ENCODE data around the gene TMEM163. TPM values are rescaled to one million over a fixed set of nuclear protein-coding genes. Genes with fewer than 3 reads are reported as not detected.
A peak's percentile ranks its signal among the peaks of the same experiment; 100 is the strongest.

The TMEM163 gene
- total and polyA plus RNA-seq, 8 donors, result 14.8 to 30.5 (median 20.5) TPM

GRCh38 chr2:134745546-134745945, 26.7 kb upstream of the TMEM163 start:
- H3K4me3 ChIP-seq, result no peak overlapping the region
- no peak for TF ChIP-seq CTCF (IDR thresholded peaks at IDR 0.05)
- intact Hi-C loops (cut with DNase I), result no loop called here
- ATAC-seq (peak in 1 of 4 donors; percentile 53), DNase-seq (no peak), FAIRE-seq (no peak)
- no peaks in the 10 kb centered on the region for H3K9me3 ChIP-seq
- H3K36me3 ChIP-seq, result no peaks in the 10 kb centered on the region
- H3K4me1 ChIP-seq, result no peaks in the 10 kb centered on the region
- no peak overlapping the region for H3K27ac ChIP-seq
- WGBS, 2 donors, result 90 to 93% methylated on average over 4 of the region's 4 CpGs
- H3K27me3 ChIP-seq, result no peaks in the 10 kb centered on the region

GRCh38 chr2:134745023-134745422, 26.2 kb upstream of the TMEM163 start:
- no peak for FAIRE-seq
- intact Hi-C loops (cut with DNase I), result no loop called here

GRCh38 chr2:134739879-134740301, 21.1 kb upstream of the TMEM163 start:
- peak in 1 of 6 donors; percentile 41 for DNase-seq
- H3K27me3 ChIP-seq, result no peaks in the 10 kb centered on the region
- no peak for TF ChIP-seq CTCF (IDR thresholded peaks at IDR 0.05)
- H3K9me3 ChIP-seq, result no peaks in the 10 kb centered on the region
- H3K36me3 ChIP-seq, result no peaks in the 10 kb centered on the region
- H3K4me3 ChIP-seq, result no peak overlapping the region
- peak in 3 of 4 donors; percentile 25 to 81 (median 76) for ATAC-seq
- intact Hi-C loops (cut with DNase I), result no loop called here
- H3K4me1 ChIP-seq, result no peaks in the 10 kb centered on the region
- WGBS, 2 donors, result 76 to 85% methylated on average over 6 of the region's 6 CpGs
- no peak overlapping the region for H3K27ac ChIP-seq
- no peak for FAIRE-seq

More at GRCh38 chr2:134745023-134745422, 26.2 kb upstream of the TMEM163 start:
- DNase-seq (no peak), ATAC-seq (no peak)
- Histone ChIP-seq H3K36me3 (no peaks in the 10 kb centered on the region), H3K27me3 (no peaks in the 10 kb centered on the region), H3K4me1 (no peaks in the 10 kb centered on the region), H3K9me3 (no peaks in the 10 kb centered on the region), H3K27ac (no peak overlapping the region), H3K4me3 (no peak overlapping the region)
- no peak for TF ChIP-seq CTCF (IDR thresholded peaks at IDR 0.05)

- H3K36me3 ChIP-seq, result no peaks in the 10 kb centered on the region
- WGBS, 2 donors, result 89 to 97% methylated on average over 1 of the region's 1 CpG
- DNase-seq, result no peak
- intact Hi-C loops (cut with DNase I), result no loop called here
- no peaks in the 10 kb centered on the region for H3K9me3 ChIP-seq
- H3K27me3 ChIP-seq, result no peaks in the 10 kb centered on the region
- H3K4me1 ChIP-seq, result no peaks in the 10 kb centered on the region
- ATAC-seq, result no peak
- no peak for TF ChIP-seq CTCF (IDR thresholded peaks at IDR 0.05)
- no peak for FAIRE-seq
- no peak overlapping the region for H3K27ac ChIP-seq
- no peak overlapping the region for H3K4me3 ChIP-seq
Observed at GRCh38 chr2:134739236-134739878, 20.6 kb upstream of the TMEM163 start.

GRCh38 chr2:134738141-134738870, 19.5 kb upstream of the TMEM163 start:
- Histone ChIP-seq H3K9me3 (no peaks in the 10 kb centered on the region), H3K4me1 (no peaks in the 10 kb centered on the region), H3K27me3 (no peaks in the 10 kb centered on the region), H3K4me3 (no peak overlapping the region), H3K36me3 (no peaks in the 10 kb centered on the region), H3K27ac (no peak overlapping the region)
- no peak for DNase-seq
- intact Hi-C loops (cut with DNase I), result no loop called here
- 80 to 81% methylated on average over 2 of the region's 2 CpGs for WGBS, 2 donors
- no peak for TF ChIP-seq CTCF (IDR thresholded peaks at IDR 0.05)
- ATAC-seq, result no peak
- FAIRE-seq, result no peak
